ENCODE data around the gene CCDC102A. TPM values are rescaled to one million over a fixed set of nuclear protein-coding genes. Genes with fewer than 3 reads are reported as not detected.
A peak's percentile ranks its signal among the peaks of the same experiment; 100 is the strongest.
"Not testable (repeated sequence)": the region's sequence is repeated elsewhere in the genome, so short reads cannot be mapped to it uniquely, and the experiment has no call there.

The CCDC102A gene
- total RNA-seq, 1 experiment from 2014 or later: 11.1 TPM

DNA sequence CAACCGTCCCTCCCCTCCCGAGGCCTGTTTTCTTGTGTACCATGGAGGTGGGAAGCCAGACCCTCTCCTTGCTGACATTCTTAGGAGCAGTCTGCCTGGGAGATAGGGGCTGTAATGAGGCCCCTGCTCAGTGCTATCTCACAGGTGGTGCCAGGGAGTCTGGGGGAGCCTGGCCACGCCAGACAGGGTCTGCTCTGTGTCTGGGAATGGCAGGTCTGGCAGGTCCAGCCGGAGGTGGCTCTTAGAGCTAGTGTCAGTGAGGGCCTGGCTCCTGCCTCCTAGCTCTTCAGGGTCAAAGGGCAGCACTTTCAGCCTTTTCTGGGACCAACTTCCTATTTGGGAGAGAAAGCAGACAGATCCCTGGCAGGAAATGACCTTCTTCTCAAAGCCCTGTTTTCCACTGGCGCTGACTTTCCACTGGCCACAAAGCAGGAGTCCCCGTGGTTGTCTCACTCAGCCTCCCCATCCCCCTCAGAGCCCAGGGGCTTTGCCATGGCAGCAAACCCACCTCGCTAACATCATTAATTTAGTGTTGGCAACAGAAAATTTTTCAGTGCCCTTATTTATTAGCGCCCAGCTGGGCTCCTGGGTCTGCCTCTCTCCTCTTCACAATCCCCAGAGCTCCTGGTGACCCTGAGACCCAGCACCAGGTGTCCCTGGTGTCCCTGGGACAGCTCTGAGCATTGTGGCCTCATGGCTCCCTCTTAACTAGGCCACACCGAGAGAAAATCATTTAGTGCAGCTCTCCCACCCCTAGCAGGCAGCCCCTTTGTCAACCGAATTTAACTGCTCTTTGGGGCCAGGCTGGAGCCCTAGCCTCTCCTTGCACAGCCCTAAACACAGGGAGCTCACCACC, 26.1 kb downstream of the CCDC102A start:
- H3K4me1 ChIP-seq: no peaks in the 10 kb centered on the region

GRCh38 chr16:57509231-57509923, 27.0 kb downstream of the CCDC102A start:
- DNase-seq: no peak
- Histone ChIP-seq H3K4me1 (no peaks in the 10 kb centered on the region), H3K36me3 (no peaks in the 10 kb centered on the region), H3K4me3 (no peak overlapping the region), H3K27ac (no peak overlapping the region), H3K27me3 (peaks cover 40% of the 10 kb centered on the region), H3K9me3 (replicated peaks) (no peaks in the 10 kb centered on the region)

More for the DNA sequence above, 26.1 kb downstream of the CCDC102A start:
- Histone ChIP-seq H3K4me3 (no peak overlapping the region), H3K27me3 (peaks cover 34% of the 10 kb centered on the region), H3K36me3 (no peaks in the 10 kb centered on the region), H3K9me3 (replicated peaks) (no peaks in the 10 kb centered on the region), H3K27ac (no peak overlapping the region)
- DNase-seq: no peak

DNA sequence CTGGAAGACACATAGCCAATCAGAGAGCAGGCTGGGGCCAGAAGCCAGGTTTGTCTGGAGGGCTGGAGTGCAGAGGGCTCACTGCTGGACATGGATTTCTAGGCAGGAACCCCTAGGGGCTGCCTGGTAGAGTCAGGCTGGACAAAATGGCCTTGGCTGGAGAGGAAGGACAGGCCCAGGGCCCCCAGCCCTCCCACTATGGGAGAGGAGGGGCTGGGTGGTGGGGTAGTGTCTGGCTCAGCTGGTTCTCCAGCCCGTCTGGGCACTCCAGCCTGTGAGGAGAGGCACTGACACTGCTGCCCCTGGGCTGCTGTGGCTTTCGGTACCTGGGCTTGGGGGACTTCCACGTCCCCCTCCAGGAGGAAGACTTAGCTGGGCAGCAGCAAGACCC, 28.3 kb downstream of the CCDC102A start:
- Histone ChIP-seq H3K4me1 (no peaks in the 10 kb centered on the region), H3K27me3 (peaks cover 50% of the 10 kb centered on the region), H3K36me3 (no peaks in the 10 kb centered on the region), H3K9me3 (replicated peaks) (no peaks in the 10 kb centered on the region), H3K27ac (no peak overlapping the region), H3K4me3 (no peak overlapping the region)
- no peak for DNase-seq

GRCh38 chr16:57507136-57508034, 29.0 kb downstream of the CCDC102A start:
- no peaks in the 10 kb centered on the region for H3K9me3 ChIP-seq (replicated peaks)
- H3K27ac ChIP-seq: no peak overlapping the region
- no peak overlapping the region for H3K4me3 ChIP-seq
- peak in 1 of 2 experiments; percentile 31 for DNase-seq
- H3K36me3 ChIP-seq: no peaks in the 10 kb centered on the region
- peaks cover 53% of the 10 kb centered on the region for H3K27me3 ChIP-seq
- H3K4me1 ChIP-seq: no peaks in the 10 kb centered on the region

DNA sequence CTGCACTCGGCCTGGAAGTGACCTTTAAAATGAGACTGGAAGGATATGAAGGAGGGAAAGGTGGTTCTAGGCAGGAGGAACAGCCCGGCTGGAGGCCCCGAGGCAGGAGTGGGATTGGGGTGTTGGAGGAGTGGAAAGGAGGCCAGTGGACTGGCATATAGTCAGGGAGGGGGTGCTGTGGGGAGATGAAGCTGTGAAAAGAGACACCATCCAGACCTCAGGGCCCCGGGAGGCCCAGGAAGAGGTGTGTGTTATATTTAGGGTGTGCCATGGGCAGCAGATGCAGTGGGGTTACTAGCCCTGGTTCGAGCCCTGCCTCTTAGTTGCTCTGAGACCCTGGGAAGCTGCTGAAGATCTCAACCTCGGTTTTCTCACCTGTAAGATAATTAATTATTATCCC, 31.2 kb downstream of the CCDC102A start:
- Histone ChIP-seq H3K27ac (no peak overlapping the region), H3K9me3 (replicated peaks) (no peaks in the 10 kb centered on the region), H3K4me3 (no peak overlapping the region), H3K4me1 (peaks cover 3% of the 10 kb centered on the region; the same call in 1 of the 2 replicates), H3K36me3 (no peaks in the 10 kb centered on the region), H3K27me3 (peaks cover 70% of the 10 kb centered on the region)
- DNase-seq: no peak

DNA sequence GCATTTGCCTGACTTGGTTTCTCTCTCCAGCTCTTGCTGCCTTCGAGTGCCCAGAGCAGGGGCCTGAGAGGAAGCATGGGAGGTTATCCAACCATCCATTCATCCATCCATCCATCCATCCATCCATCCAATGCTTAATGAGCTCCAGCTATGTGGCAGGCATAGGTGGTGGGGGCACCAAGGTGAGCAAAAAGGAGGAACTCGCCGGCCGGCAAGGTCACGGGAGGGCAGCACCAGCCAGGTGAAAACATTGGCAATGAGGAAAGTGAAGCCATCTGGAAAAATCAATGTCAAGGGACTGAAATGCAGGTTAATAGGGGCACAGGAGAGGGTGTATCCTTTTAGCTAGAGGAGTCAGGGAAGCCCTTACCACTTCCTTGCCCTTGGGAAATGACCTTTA, 31.9 kb downstream of the CCDC102A start:
- Histone ChIP-seq H3K4me1 (peaks cover 3% of the 10 kb centered on the region; the same call in 1 of the 2 replicates), H3K27ac (no peak overlapping the region), H3K27me3 (peaks cover 77% of the 10 kb centered on the region), H3K4me3 (no peak overlapping the region), H3K36me3 (no peaks in the 10 kb centered on the region), H3K9me3 (replicated peaks) (no peaks in the 10 kb centered on the region)
- DNase-seq: no peak

GRCh38 chr16:57504001-57504400, 32.4 kb downstream of the CCDC102A start:
- DNase-seq: no peak
- Histone ChIP-seq H3K27ac (no peak overlapping the region), H3K9me3 (replicated peaks) (no peaks in the 10 kb centered on the region), H3K36me3 (no peaks in the 10 kb centered on the region), H3K4me3 (no peak overlapping the region), H3K4me1 (peaks cover 3% of the 10 kb centered on the region; the same call in 1 of the 2 replicates), H3K27me3 (peaks cover 76% of the 10 kb centered on the region)

GRCh38 chr16:57503366-57503765, 33.0 kb downstream of the CCDC102A start:
- Histone ChIP-seq H3K27ac (no peak overlapping the region), H3K27me3 (peaks cover 76% of the 10 kb centered on the region), H3K9me3 (replicated peaks) (no peaks in the 10 kb centered on the region), H3K4me1 (peaks cover 3% of the 10 kb centered on the region; the same call in 1 of the 2 replicates), H3K36me3 (no peaks in the 10 kb centered on the region), H3K4me3 (no peak overlapping the region)
- no peak for DNase-seq

DNA sequence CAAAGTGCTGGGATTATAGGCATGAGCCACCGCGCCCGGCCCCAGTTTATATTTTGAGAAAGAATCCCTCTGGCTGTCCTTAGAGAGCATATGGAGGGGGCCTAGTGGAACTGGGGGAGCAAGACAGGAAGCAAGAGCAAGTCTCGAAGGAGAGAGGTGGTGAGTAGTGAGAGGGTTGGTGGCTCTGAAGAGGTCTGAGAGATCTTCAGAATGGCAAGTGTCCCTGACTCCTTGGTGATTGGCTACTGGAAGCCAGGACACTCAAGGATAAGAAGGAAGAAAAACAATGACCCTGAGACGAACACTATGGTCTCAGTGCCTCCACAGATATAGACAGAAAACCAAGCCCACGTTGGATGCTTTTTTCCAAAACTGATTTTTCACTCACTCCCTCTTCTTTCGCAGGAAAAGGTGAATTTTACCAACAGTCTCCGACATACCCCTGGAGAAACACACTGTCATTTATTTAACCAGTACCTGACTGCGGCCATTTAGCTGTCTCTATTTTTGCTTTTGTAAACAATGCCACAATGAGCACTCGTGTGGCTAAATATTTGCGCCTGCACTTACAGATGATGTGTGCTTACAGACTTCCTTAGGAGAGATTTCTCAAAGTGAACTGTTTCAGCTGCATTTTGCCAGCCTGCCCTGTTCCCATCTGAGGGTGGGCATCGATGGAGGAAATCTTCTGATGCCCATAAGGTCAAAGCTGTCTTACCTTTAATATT, 34.2 kb downstream of the CCDC102A start:
- DNase-seq: no peak
- Histone ChIP-seq H3K9me3 (replicated peaks) (no peaks in the 10 kb centered on the region), H3K27me3 (peaks cover 68% of the 10 kb centered on the region), H3K27ac (no peak overlapping the region), H3K36me3 (no peaks in the 10 kb centered on the region), H3K4me3 (no peak overlapping the region), H3K4me1 (peaks cover 3% of the 10 kb centered on the region; the same call in 1 of the 2 replicates)

DNA sequence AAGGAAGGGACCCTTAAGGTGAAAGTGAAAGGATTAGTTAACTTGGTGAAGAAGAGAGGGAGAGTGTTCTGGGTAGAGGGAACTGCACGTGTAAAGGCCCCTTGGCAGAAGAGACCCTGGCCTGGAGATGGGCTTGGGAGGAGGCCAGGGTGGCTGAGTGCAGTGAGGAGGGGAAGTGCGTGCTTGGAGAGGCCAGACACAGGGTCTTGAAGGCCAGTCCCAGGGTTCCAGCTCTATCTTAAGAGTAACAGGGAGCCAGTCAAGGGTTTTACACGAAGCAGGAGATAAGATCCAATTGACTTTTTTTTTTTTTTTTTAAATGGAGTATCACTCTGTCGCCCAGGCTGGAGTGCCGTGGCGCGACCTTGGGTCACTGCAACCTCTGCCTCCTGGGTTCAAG, 34.9 kb downstream of the CCDC102A start:
- no peak for DNase-seq
- peaks cover 3% of the 10 kb centered on the region; the same call in 1 of the 2 replicates for H3K4me1 ChIP-seq
- H3K9me3 ChIP-seq (replicated peaks): no peaks in the 10 kb centered on the region
- no peak overlapping the region for H3K27ac ChIP-seq
- peaks cover 62% of the 10 kb centered on the region for H3K27me3 ChIP-seq
- H3K4me3 ChIP-seq: no peak overlapping the region
- no peaks in the 10 kb centered on the region for H3K36me3 ChIP-seq

DNA sequence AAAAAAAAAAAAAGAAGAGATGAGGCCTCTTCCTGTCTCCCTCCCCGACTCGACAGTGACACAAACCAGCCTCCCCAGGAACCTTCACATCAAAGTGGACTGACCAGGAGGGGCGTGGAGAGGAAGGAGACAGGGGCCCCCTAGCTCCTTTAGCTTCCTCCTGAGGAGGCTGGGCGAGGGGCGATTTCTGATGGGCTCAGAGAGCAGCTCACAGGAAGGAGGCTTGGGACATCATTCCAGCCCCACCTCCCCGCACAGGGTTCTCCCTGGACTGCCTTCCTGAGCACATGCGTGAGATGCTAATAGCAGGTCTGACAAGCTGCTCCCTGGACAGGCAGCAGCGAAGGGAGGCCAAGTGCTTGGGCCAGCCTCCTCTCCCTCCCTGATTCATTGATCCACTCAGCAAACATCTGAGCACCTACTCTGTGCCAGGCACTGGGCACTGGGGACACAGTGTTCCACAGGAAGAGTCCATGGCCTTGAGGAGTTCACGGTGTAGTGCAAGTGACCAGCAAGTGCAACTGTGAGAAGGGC, 35.7 kb downstream of the CCDC102A start:
- Histone ChIP-seq H3K4me1 (peaks cover 3% of the 10 kb centered on the region; the same call in 1 of the 2 replicates), H3K4me3 (no peak overlapping the region), H3K27me3 (peaks cover 59% of the 10 kb centered on the region), H3K27ac (no peak overlapping the region), H3K36me3 (no peaks in the 10 kb centered on the region), H3K9me3 (replicated peaks) (no peaks in the 10 kb centered on the region)
- DNase-seq: no peak

GRCh38 chr16:57499941-57500340, 36.4 kb downstream of the CCDC102A start:
- not testable (repeated sequence) for H3K4me3 ChIP-seq; DNase-seq; H3K36me3 ChIP-seq; H3K4me1 ChIP-seq; H3K27ac ChIP-seq; H3K9me3 ChIP-seq (replicated peaks)
- H3K27me3 ChIP-seq: peaks cover 52% of the 10 kb centered on the region

- no peak overlapping the region for H3K27ac ChIP-seq
- H3K4me1 ChIP-seq: peaks cover 3% of the 10 kb centered on the region; the same call in 1 of the 2 replicates
- H3K9me3 ChIP-seq (replicated peaks): no peaks in the 10 kb centered on the region
- peaks cover 40% of the 10 kb centered on the region for H3K27me3 ChIP-seq
- no peak overlapping the region for H3K4me3 ChIP-seq
- DNase-seq: no peak
- H3K36me3 ChIP-seq: no peaks in the 10 kb centered on the region
Observed at GRCh38 chr16:57498031-57498430, 38.3 kb downstream of the CCDC102A start.

GRCh38 chr16:57497121-57497520, 39.2 kb downstream of the CCDC102A start:
- DNase-seq: no peak

More at GRCh38 chr16:57497121-57497520, 39.2 kb downstream of the CCDC102A start:
- H3K36me3 ChIP-seq: no peaks in the 10 kb centered on the region
- no peaks in the 10 kb centered on the region for H3K9me3 ChIP-seq (replicated peaks)
- no peak overlapping the region for H3K4me3 ChIP-seq
- H3K27ac ChIP-seq: no peak overlapping the region
- H3K4me1 ChIP-seq: peaks cover 3% of the 10 kb centered on the region; the same call in 1 of the 2 replicates
- peaks cover 38% of the 10 kb centered on the region for H3K27me3 ChIP-seq
